ENCODE results near the gene CORO6. TPM values are rescaled to one million over a fixed set of nuclear protein-coding genes. Genes with fewer than 3 reads are reported as not detected.

CORO6 gene
- total and polyA plus RNA-seq, 2 of the 4 experiments (the other 2 are of a cell fraction): 3.4 to 7.6 TPM

DNA sequence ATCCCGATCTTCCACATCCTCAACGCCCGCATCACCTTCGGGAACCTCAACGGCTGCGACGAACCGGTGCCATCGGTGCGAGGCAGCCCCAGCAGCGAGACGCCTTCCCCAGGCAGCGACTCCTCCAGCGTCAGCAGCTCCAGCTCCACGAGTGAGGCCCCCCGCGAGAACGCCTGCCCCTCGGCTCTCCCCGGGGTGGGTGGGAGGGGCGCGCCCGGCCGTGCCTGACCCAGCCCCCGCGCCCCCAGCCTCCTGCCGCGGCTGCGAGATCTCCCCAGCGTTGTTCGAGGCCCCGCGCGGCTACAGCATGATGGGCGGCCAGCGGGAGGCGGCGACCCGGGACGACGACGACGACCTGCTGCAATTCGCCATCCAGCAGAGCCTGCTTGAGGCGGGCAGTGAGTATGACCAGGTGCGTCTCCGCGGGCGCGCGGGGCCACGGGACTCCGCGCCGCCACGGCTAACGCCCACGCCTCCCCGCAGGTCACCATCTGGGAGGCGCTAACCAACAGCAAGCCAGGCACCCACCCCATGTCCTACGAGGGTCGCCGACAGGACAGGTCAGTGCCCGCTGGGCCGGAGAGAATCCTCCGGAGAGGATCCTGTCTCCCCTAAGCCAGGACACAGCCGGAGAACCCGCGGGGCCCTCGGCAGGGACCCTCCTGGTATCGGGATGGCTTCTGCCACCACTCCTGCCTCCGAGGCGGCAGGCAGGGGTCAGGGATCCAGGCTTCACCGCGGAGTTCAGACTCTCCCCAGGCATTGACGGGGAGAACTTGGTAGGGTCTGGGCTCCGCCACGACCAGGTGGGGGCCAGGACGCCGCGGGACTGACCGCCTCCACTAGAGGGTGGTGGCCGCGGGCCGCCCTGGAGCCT, 10.1 kb downstream of the CORO6 start:
- H3K79me1 ChIP-seq (ENCODE audit: low read depth in 1 of 2, low read length in 2 of 2): no peaks in the 10 kb centered on the region
- BruUV-seq (replicated peaks): no TSS peak
- no peak overlapping the region for H3K4ac ChIP-seq (ENCODE audit: low read depth, low read length)
- ChIA-PET POLR2A (ENCODE audit: unreplicated experiment) (no interaction called here), CTCF (interaction anchor here (1.1 kb wide), 1 partner anchor 8 kb away, joined by 3 read pairs; no protein-coding TSS in a partner anchor)
- DNase-seq (no peak), ATAC-seq (ENCODE audit: low read depth) (no peak)
- H2BK120ac ChIP-seq (ENCODE audit: low read depth, low read length): no peak overlapping the region
- H3K36me3 ChIP-seq (ENCODE audit: control insufficient read depth, insufficient read depth, low read length): peaks cover 2% of the 10 kb centered on the region; the same call in 1 of the 2 replicates
- H3K27me3 ChIP-seq (ENCODE audit: control insufficient read depth, insufficient read depth, low read length): no peaks in the 10 kb centered on the region; the same call in 1 of the 2 replicates
- H3K9me1 ChIP-seq (ENCODE audit: insufficient read depth, low read length): peaks cover 8% of the 10 kb centered on the region; the same call in 1 of the 2 replicates
- peak overlapping the region; percentile 71 for H2AK9ac ChIP-seq (replicated peaks; ENCODE audit: low read depth, low read length, poor library complexity)
- H3K14ac ChIP-seq (replicated peaks; ENCODE audit: low read depth, low read length): no peak overlapping the region
- WGBS, 2 experiments (ENCODE audit: extremely low coverage in 2 of 2, insufficient read length in 1 of 2): 54% methylated on average over 33 of the region's 85 CpGs; no CpG with 5 or more reads in 1 of the 2 experiments
- no peak overlapping the region for H3K4me2 ChIP-seq (ENCODE audit: low read depth, low read length)
- no peak overlapping the region for H4K8ac ChIP-seq (ENCODE audit: low read depth in 2 of 2, low read length in 2 of 2)
- intact Hi-C loops (cut with micrococcal nuclease) (no loop called here), dilution Hi-C loops (cut with HindIII; ENCODE audit: low sequenced_read_pairs, unreplicated experiment) (no loop called here), in situ Hi-C loops (cut with MboI; ENCODE audit: low sequenced_read_pairs) (no loop called here)
- H3K4me1 ChIP-seq (ENCODE audit: control insufficient read depth, insufficient read depth, low read length): no peaks in the 10 kb centered on the region
- no peak overlapping the region for H2BK20ac ChIP-seq (ENCODE audit: low read depth, low read length)
- H3K27ac ChIP-seq (ENCODE audit: insufficient read depth, low read length): no peak overlapping the region
- H3K9me3 ChIP-seq (ENCODE audit: control insufficient read depth, insufficient read depth, low read length): no peaks in the 10 kb centered on the region
- H3K4me3 ChIP-seq (ENCODE audit: insufficient read depth, low read depth, low read length): no peak overlapping the region
- H2AK5ac ChIP-seq (ENCODE audit: low read depth, low read length): no peak overlapping the region
- peak overlapping the region; percentile 92 for H2AFZ ChIP-seq (replicated peaks; ENCODE audit: low read length, poor library complexity)
- peaks cover 6% of the 10 kb centered on the region; the same call in 1 of the 2 replicates for H4K20me1 ChIP-seq (ENCODE audit: insufficient read depth, low read length)
- no peak overlapping the region for H3K9ac ChIP-seq (ENCODE audit: low read depth, low read length)
- no peak overlapping the region for H4K5ac ChIP-seq (ENCODE audit: low read depth, low read length)
- H3K23ac ChIP-seq (ENCODE audit: low read depth, low read length): no peak overlapping the region
- H3K56ac ChIP-seq (ENCODE audit: extremely low read depth, insufficient read depth, low read length): no peak overlapping the region
- no peak overlapping the region for H4K91ac ChIP-seq (ENCODE audit: insufficient read depth, low read depth, low read length)
- TF ChIP-seq CHD1 (IDR thresholded peaks at IDR 0.05; ENCODE audit: low read depth, low read length) (no peak), CEBPB (IDR thresholded peaks at IDR 0.05; ENCODE audit: low read depth, low read length) (no peak), RCOR1 (IDR thresholded peaks at IDR 0.05; ENCODE audit: insufficient replicate concordance, low read length) (no peak), MXI1 (IDR thresholded peaks at IDR 0.05; ENCODE audit: borderline replicate concordance, low read depth, low read length) (no peak)
- H3K18ac ChIP-seq (ENCODE audit: low read depth, low read length): no peak overlapping the region
- H2BK15ac ChIP-seq (ENCODE audit: low read depth, low read length): no peak overlapping the region
- no peak overlapping the region for H2BK5ac ChIP-seq (ENCODE audit: low read depth, low read length, poor library complexity, severe bottlenecking)
